Karpas-422 (cell line): Measurements from ENCODE around the gene HOTAIR. TPM values are rescaled to one million over a fixed set of nuclear protein-coding genes. Genes with fewer than 3 reads are reported as not detected.
A peak's percentile ranks its signal among the peaks of the same experiment; 100 is the strongest.

Experiments used
- DNase-seq: peaks from one replicate; pipeline ENCODE4 v3.0.0-alpha.2; 2015
- H2AFZ ChIP-seq: fragments of 200-600 bp; sonication (generic); 2 replicates; pipeline ENCODE4 v1.6.1; 2014; ENCODE audit warnings: antibody characterized with exemption, low read length, mixed read lengths
- H3K27ac ChIP-seq: fragments of 200-600 bp; sonication (generic); 2 replicates; pipeline ENCODE4 v1.5.1; 2014; ENCODE audit warnings: mild to moderate bottlenecking, low read length, moderate library complexity
- H3K27me3 ChIP-seq: fragments of 200-600 bp; sonication (generic); 2 replicates; pipeline ENCODE4 v1.6.1; 2014; ENCODE audit warnings: low read length, mixed read lengths
- H3K36me3 ChIP-seq: fragments of 200-600 bp; sonication (generic); 2 replicates; pipeline ENCODE4 v1.6.1; 2014; ENCODE audit warnings: low read length, mixed read lengths; ENCODE audit not compliant: insufficient read depth
- H3K4me1 ChIP-seq: fragments of 200-600 bp; sonication (generic); 2 replicates; pipeline ENCODE4 v1.6.1; 2014; ENCODE audit warnings: mild to moderate bottlenecking, low read length, mixed read lengths
- H3K4me2 ChIP-seq: fragments of 200-600 bp; sonication (generic); 2 replicates; pipeline ENCODE4 v1.6.1; 2014; ENCODE audit warnings: low read length, low read depth, mild to moderate bottlenecking; ENCODE audit not compliant: poor library complexity, severe bottlenecking
- H3K4me3 ChIP-seq: fragments of 200-600 bp; sonication (generic); 2 replicates; pipeline ENCODE4 v1.5.1; 2014; ENCODE audit warnings: mild to moderate bottlenecking, antibody characterized with exemption, low read length, mixed read lengths
- H3K79me2 ChIP-seq: fragments of 200-600 bp; sonication (generic); 2 replicates; pipeline ENCODE4 v1.6.1; 2014; ENCODE audit warnings: mild to moderate bottlenecking, low read length, mixed read lengths
- H3K9ac ChIP-seq: fragments of 200-600 bp; sonication (generic); 2 replicates; pipeline ENCODE4 v1.6.0; 2014; ENCODE audit warnings: low read length
- H3K9me2 ChIP-seq: fragments of 200-600 bp; sonication (generic), shearing (Covaris generic); replicated peaks from 2 replicates; pipeline ENCODE4 v1.6.0; 2014; ENCODE audit warnings: mild to moderate bottlenecking, low read length, moderate library complexity; ENCODE audit not compliant: insufficient read depth
- H3K9me3 ChIP-seq: fragments of 300-700, 200-600 bp; sonication (generic); 2 replicates; pipeline ENCODE4 v1.6.1; 2014; ENCODE audit warnings: low read length, mixed read lengths
- H4K20me1 ChIP-seq: fragments of 200-600 bp; sonication (generic); 2 replicates; pipeline ENCODE4 v1.6.1; 2014; ENCODE audit warnings: mild to moderate bottlenecking, antibody characterized with exemption, low read length, low read depth; ENCODE audit not compliant: insufficient read depth
- total RNA-seq: library from RNA; depleted of rRNA; stranded (reverse); fragments of >200 nt; shearing (Covaris generic); gene quantifications from 2 replicates; pipeline ENCODE4 v1.2.3, GENCODE V29; 2014; ENCODE audit warnings: low replicate concordance

HOTAIR gene
- total RNA-seq, 1 experiment from 2014 or later: 0.07 TPM

DNA sequence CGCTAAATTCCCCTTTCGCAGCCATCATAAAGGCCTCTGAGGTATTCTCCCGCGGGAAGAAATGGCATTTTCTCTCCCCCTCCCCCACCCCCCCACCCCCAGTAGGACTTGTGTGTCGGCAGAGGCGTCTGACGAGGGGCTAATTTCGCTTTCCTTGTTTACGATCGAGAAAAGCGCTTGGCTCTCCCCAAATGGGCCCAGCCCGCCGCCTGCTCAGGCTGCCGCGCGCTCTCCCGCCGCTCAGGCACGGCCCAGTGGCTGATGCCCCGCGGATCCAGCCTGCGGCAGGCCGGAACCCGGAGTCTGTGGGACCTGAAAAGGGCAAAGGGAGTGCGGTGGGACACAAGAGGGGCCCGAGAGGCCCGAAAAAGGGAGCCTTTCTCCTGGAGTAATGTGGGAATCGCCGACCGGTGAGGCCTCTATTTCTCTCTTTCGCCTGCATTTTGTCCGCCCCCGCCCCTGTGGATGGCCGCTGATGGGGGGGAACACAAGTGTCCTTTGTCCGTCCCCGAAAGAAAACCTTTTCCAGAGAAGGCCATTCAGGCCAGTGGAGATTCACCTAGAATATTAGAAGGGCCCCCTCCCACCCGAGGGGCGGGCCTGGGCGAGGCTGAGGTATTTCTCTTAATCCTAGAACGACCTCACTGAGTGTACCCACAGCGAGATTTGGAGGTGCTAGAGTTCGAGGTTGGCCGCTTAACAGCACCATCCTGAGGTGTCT, 44.5 kb upstream of the HOTAIR start:
- Histone ChIP-seq H3K4me2 (no peak overlapping the region), H3K9ac (no peak overlapping the region)
- DNase-seq: no peak

DNA sequence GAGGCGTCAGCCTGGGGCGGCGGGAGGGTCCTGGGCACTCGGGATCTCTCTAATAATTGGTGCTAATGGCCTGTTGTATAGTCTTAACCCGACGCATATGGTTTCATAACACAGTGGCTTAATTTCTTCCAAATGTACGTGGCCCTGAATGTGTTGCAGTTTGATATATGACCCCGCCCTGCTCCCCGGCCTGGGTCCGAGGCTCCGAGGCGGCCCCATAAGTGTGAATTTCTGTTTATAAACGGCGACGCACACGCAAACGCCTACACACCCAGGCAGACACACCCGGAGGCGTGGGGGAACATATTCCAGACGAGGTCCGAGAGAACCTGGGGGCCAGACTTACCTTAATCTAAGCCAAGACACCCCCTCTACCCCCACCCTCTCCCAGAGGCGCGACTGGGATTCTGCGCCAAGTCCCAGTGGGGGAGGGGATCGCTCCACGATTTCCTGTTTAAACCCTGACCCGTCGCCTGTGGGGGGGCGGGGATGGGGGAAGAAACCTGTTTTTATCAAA, 43.8 kb upstream of the HOTAIR start:
- Histone ChIP-seq H2AFZ (peak overlapping the region; percentile 90), H3K9me3 (no peaks in the 10 kb centered on the region), H4K20me1 (no peaks in the 10 kb centered on the region), H3K36me3 (no peaks in the 10 kb centered on the region), H3K4me2 (peak overlapping the region; percentile 98), H3K79me2 (no peaks in the 10 kb centered on the region), H3K4me1 (peaks cover 19% of the 10 kb centered on the region), H3K9me2 (no peaks in the 10 kb centered on the region), H3K27me3 (no peaks in the 10 kb centered on the region), H3K4me3 (peak overlapping the region; percentile 75), H3K27ac (peak overlapping the region; percentile 81), H3K9ac (peak overlapping the region; percentile 92)
- DNase-seq: no peak

More for the DNA sequence above, 44.5 kb upstream of the HOTAIR start:
- Histone ChIP-seq H2AFZ (no peak overlapping the region), H3K4me1 (peaks cover 19% of the 10 kb centered on the region), H3K79me2 (no peaks in the 10 kb centered on the region), H3K4me3 (no peak overlapping the region), H3K36me3 (no peaks in the 10 kb centered on the region), H3K9me3 (no peaks in the 10 kb centered on the region), H3K9me2 (no peaks in the 10 kb centered on the region), H4K20me1 (no peaks in the 10 kb centered on the region), H3K27me3 (no peaks in the 10 kb centered on the region), H3K27ac (no peak overlapping the region)

DNA sequence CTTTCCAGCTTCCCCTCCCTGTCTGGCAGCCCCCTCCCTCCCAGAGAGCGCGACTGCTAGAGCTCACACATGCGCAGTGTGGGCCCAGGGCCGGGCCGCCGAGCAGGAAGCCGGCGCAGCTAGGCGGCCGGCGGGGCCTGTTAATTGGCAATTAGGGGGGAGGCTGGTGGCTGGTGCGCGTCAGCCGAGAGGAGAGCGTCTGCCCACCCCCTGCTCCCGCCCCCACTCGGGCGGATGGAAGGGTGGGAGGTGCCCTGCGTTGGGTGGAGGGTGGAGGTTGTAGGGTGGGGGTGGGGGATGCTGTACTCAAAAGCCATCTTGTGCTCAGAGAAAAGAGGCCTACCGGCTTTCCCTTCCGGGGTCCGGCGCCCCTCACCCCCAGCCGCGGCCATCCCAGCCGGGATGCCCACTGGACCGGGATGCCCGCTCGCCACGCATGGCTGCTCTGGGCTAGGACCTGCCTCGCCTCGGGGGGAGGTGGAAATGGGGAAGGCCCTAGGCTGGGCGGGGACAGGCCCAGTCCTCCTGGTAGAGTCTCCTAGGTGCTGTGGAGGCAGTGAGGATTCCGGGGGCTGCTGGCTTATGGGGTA, 43.2 kb upstream of the HOTAIR start:
- DNase-seq: peak; percentile 98
- H3K4me1 ChIP-seq: peaks cover 19% of the 10 kb centered on the region
- H3K9me3 ChIP-seq: no peaks in the 10 kb centered on the region
- no peaks in the 10 kb centered on the region for H3K79me2 ChIP-seq
- H3K36me3 ChIP-seq: no peaks in the 10 kb centered on the region
- no peaks in the 10 kb centered on the region for H4K20me1 ChIP-seq
- peak overlapping the region; percentile 98 for H3K4me2 ChIP-seq
- peak overlapping the region; percentile 75 for H3K4me3 ChIP-seq
- H2AFZ ChIP-seq: peak overlapping the region; percentile 90
- H3K9me2 ChIP-seq: no peaks in the 10 kb centered on the region
- H3K9ac ChIP-seq: peak overlapping the region; percentile 92
- no peaks in the 10 kb centered on the region for H3K27me3 ChIP-seq
- H3K27ac ChIP-seq: peak overlapping the region; percentile 81

- Histone ChIP-seq H3K4me2 (peak overlapping the region; percentile 98), H3K9me3 (no peaks in the 10 kb centered on the region), H3K27ac (peak overlapping the region; percentile 69), H3K27me3 (no peaks in the 10 kb centered on the region), H3K4me3 (peak overlapping the region; percentile 75), H2AFZ (peak overlapping the region; percentile 44; the same call in 1 of the 2 replicates), H3K9ac (peak overlapping the region; percentile 68), H3K36me3 (no peaks in the 10 kb centered on the region), H3K4me1 (peaks cover 19% of the 10 kb centered on the region), H3K79me2 (no peaks in the 10 kb centered on the region), H3K9me2 (no peaks in the 10 kb centered on the region), H4K20me1 (no peaks in the 10 kb centered on the region)
- peak; percentile 70 for DNase-seq
Observed at GRCh38 chr12:54017027-54017788, 42.5 kb upstream of the HOTAIR start.

DNA sequence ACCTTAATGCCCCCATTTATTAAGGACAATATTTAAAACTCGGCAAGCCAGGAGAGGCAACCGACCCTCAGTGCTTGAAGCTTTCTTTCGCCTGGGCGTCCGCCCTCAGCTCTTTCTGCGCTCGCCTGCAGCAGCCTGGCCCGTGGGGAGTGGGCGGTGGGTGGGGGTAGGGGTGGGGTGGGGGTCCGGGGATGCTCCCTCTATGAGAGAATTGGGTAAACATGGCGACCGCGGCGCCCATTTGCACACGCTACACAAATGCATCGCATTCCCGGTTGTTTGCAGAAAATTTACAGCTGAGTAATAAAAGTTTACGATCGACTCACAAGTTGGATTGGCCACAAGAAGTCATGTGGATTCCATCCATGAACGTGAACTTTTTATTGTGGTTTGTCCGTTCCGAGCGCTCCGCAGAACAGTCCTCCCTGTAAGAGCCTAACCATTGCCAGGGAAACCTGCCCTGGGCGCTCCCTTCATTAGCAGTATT, 41.8 kb upstream of the HOTAIR start:
- H3K4me3 ChIP-seq: peak overlapping the region; percentile 75
- H3K9ac ChIP-seq: peak overlapping the region; percentile 68
- H3K9me3 ChIP-seq: no peaks in the 10 kb centered on the region
- H2AFZ ChIP-seq: no peak overlapping the region
- H3K9me2 ChIP-seq: no peaks in the 10 kb centered on the region
- H3K36me3 ChIP-seq: no peaks in the 10 kb centered on the region
- no peak overlapping the region for H3K27ac ChIP-seq
- no peaks in the 10 kb centered on the region for H3K27me3 ChIP-seq
- H3K4me1 ChIP-seq: peaks cover 19% of the 10 kb centered on the region
- H3K4me2 ChIP-seq: peak overlapping the region; percentile 98
- H4K20me1 ChIP-seq: no peaks in the 10 kb centered on the region
- no peaks in the 10 kb centered on the region for H3K79me2 ChIP-seq
- DNase-seq: no peak

DNA sequence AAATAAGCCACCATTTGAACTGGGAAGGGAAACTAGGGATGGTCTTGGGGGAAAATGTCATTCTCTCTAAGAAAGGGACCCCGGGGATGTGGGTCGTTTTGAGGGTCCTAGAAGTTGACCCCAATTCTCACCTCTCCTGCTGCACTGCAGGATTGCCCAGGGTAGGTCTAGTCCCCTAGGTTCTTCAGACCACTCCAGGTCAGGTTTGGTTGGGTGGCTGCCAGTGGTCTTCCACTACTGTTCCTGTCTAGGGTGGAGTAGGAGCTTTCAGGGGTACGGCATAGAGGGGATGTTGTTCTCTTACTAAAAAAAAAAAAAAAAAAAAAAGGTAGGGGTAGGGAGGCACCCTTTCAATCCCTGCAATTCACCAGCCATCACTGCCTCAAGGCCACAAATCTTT, 41.3 kb upstream of the HOTAIR start:
- Histone ChIP-seq H3K4me3 (no peak overlapping the region), H3K4me1 (peaks cover 22% of the 10 kb centered on the region), H3K27me3 (no peaks in the 10 kb centered on the region), H4K20me1 (no peaks in the 10 kb centered on the region), H3K4me2 (peak overlapping the region; percentile 98), H2AFZ (no peak overlapping the region), H3K9me3 (no peaks in the 10 kb centered on the region), H3K9ac (no peak overlapping the region), H3K9me2 (no peaks in the 10 kb centered on the region), H3K27ac (no peak overlapping the region), H3K36me3 (no peaks in the 10 kb centered on the region), H3K79me2 (no peaks in the 10 kb centered on the region)
- DNase-seq: no peak

DNA sequence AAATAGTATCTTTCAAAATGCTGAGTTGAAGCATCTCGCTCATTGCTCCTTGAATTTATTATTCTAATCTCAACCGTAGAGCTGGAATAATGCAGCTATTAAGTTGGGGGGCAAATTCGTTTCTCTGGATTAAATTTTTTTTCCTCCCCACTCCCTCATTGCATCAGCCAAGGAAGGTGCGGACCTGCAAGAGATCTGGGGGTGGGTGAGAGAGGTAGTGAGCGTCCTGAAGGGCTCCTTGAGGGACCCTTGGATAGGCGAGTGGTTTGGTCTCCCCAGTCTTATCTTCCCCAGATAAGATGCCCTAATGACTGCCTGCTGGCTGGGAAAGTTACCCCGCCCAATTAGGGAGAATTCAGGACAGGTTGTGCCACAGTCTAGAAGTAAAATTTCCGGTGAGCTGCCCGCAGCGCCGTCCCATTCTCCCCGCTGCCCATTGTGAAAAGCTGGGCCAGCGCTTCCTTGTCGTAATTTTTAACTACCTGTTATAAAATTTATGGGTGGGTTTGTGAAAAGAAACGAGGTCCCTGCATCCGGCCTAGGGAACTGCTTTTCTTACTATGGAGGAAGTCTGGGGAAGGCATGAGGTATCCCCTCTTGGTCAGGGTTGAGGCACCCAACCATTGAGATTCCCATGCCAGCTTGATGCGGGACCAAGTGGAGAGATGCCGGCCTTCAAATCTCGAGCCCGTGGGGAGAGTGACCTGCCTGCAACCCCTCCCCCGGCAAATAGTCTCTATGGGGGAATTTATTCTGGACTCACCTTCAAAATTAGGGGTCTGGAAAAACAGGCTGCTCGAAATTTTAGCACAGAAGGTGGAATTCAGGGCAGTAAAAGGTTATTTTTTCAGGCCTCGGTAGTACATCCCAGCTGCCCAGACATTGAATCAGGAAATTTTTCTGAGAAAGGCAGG, 40.5 kb upstream of the HOTAIR start:
- no peaks in the 10 kb centered on the region for H3K36me3 ChIP-seq
- no peak overlapping the region for H3K4me3 ChIP-seq
- peaks cover 26% of the 10 kb centered on the region for H3K4me1 ChIP-seq
- H3K27ac ChIP-seq: no peak overlapping the region
- no peaks in the 10 kb centered on the region for H3K9me2 ChIP-seq
- no peaks in the 10 kb centered on the region for H4K20me1 ChIP-seq
- no peak overlapping the region for H3K4me2 ChIP-seq
- no peak overlapping the region for H2AFZ ChIP-seq
- H3K79me2 ChIP-seq: no peaks in the 10 kb centered on the region
- no peaks in the 10 kb centered on the region for H3K9me3 ChIP-seq
- H3K27me3 ChIP-seq: no peaks in the 10 kb centered on the region
- H3K9ac ChIP-seq: no peak overlapping the region
- DNase-seq: no peak
